Right lung (tissue), 5 donors: ENCODE results near the gene TRPM1. TPM values are rescaled to one million over a fixed set of nuclear protein-coding genes. Genes with fewer than 3 reads are reported as not detected.

Source experiments
- DNase-seq, 2 donors: peaks; one replicate each; pipeline ENCODE4 v3.0.0-alpha.2; 2013
- polyA plus RNA-seq, 5 donors: library from polyadenylated mRNA; unstranded; fragments of 120-200 nt; gene quantifications; one replicate each; pipeline versions ENCODE4 v1.2.1 to v1.2.3, GENCODE V29; 2013; ENCODE audit warnings: inconsistent platforms in 1 of 5, low replicate concordance in 1 of 5; ENCODE audit not compliant: insufficient read length in 5 of 5, insufficient read depth in 1 of 5

TRPM1 gene
- polyA plus RNA-seq, 5 donors = 0.03 TPM; not detected in 4

GRCh38 chr15:31020542-31020941, 81.0 kb downstream of the TRPM1 start:
- no peak for DNase-seq

GRCh38 chr15:31019986-31020385, 81.5 kb downstream of the TRPM1 start:
- no peak for DNase-seq

GRCh38 chr15:31017311-31017710, 84.2 kb downstream of the TRPM1 start:
- DNase-seq = no peak

- DNase-seq = no peak
These were observed 85.0 kb downstream of the TRPM1 start for GRCh38 chr15:31016446-31016915.

GRCh38 chr15:31014608-31014925, 87.0 kb downstream of the TRPM1 start:
- DNase-seq = no peak

GRCh38 chr15:31013863-31014607, 87.5 kb downstream of the TRPM1 start:
- DNase-seq = no peak

- DNase-seq = no peak
These were observed 89.1 kb downstream of the TRPM1 start for GRCh38 chr15:31012455-31012854.

GRCh38 chr15:31010036-31010435, 91.5 kb downstream of the TRPM1 start:
- no peak for DNase-seq

GRCh38 chr15:31005660-31006059, 95.9 kb downstream of the TRPM1 start:
- no peak for DNase-seq

GRCh38 chr15:31004220-31004733, 97.2 kb downstream of the TRPM1 start:
- no peak for DNase-seq

- DNase-seq = no peak
These were observed 99.8 kb downstream of the TRPM1 start for GRCh38 chr15:31001702-31002101.

- no peak for DNase-seq
These were observed 101.8 kb downstream of the TRPM1 start for GRCh38 chr15:30999729-31000128.

- no peak for DNase-seq
These were observed 104.3 kb downstream of the TRPM1 start for GRCh38 chr15:30997270-30997669.

GRCh38 chr15:30992249-30992864, 109.2 kb downstream of the TRPM1 start:
- peak in 1 of 2 donors; percentile 8 for DNase-seq

GRCh38 chr15:30991255-30992235, 110.0 kb downstream of the TRPM1 start, which contains the start of gene MTMR10:
Gene MTMR10, minus strand, starts transcription at chr15:30991628. Its CDS starts 122 bp downstream, at chr15:30991506.
- peak; percentile 81 for DNase-seq

GRCh38 chr15:30990446-30991254, 110.9 kb downstream of the TRPM1 start:
- peak in 1 of 2 donors; percentile 19 for DNase-seq

- DNase-seq = no peak
These were observed 111.5 kb downstream of the TRPM1 start for GRCh38 chr15:30990036-30990435.

- DNase-seq = no peak
These were observed 116.4 kb downstream of the TRPM1 start for GRCh38 chr15:30985081-30985531.

GRCh38 chr15:30984542-30984941, 117.0 kb downstream of the TRPM1 start:
- no peak for DNase-seq

GRCh38 chr15:30984118-30984517, 117.4 kb downstream of the TRPM1 start:
- DNase-seq = no peak

- DNase-seq = no peak
These were observed 122.1 kb downstream of the TRPM1 start for GRCh38 chr15:30979457-30979856.
